NCI-H2196 treated with DMSO at 0.1 percent for 48 hours (cell line): ENCODE data around the gene KIF26B.

Source experiments
- DNase-seq: peaks from one replicate; lab custom pipeline; 2025; ENCODE audit not compliant: unreplicated experiment; lab: John Stamatoyannopoulos, UW

The KIF26B gene

DNA sequence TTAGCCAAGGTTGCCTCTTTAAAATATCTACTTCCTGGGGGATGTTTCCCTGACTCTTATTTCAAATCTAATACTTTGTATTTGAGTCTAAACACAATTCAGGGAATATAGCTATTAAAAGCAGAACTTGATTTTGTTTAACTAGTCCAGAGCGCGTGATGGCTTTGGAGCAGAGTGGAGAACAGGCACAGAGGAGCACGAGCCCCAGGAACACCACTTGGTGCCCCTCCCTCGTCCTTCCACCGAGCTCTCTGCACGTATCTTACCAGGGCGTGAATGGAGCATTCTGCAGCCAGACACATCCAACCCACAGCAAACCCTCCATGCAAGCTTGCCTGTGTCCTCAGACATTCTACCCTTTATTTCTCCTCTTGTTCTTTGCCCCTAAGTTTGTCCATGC, 14.1 kb downstream of the KIF26B start:
- no peak for DNase-seq

GRCh38 chr1:245169376-245169775, 14.6 kb downstream of the KIF26B start:
- DNase-seq: no peak

- no peak for DNase-seq
These were observed 17.2 kb downstream of the KIF26B start for GRCh38 chr1:245172026-245172425.

- DNase-seq: no peak
These were observed 18.0 kb downstream of the KIF26B start for GRCh38 chr1:245172829-245173228.

GRCh38 chr1:245173446-245174211, 18.8 kb downstream of the KIF26B start:
- DNase-seq: no peak

DNA sequence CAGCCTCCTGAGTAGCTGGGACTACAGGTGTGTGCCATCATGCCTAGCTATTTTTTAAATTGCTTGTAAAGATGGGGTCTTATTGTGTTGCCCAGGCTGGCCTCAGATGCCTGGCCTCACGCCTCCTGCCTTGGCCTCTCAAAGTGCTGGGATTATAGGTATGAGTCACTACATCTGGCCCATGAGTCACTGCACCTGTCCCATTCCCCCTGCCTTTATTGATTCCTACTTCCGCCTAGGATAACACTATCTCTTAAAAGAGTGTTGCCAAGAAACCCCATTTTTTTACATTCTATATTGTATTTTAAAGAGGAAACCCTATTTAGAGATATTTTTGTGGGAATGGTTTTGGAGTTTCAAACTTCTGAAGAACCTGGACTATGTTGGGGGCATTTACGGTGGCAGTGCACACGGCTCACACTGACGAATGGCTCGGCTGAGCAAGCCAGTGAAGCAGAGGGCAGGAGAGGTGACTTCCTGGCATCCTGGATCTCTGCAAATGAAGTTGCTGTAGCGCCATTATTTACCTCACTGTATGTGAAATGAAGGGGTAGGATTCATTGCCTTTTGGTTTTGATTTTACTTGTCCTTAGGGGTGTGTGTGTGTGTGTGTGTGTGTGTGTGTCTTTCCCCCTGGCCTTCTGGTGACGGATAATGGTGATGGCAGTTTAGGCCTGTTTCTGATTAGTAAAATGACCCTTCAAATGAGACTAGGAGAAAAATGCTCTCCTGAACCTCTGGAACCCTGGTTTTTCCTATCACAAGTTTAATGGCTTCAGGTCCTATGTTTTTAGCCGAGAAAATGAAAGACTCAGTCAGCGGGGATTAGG, 22.5 kb downstream of the KIF26B start:
- DNase-seq: no peak

DNA sequence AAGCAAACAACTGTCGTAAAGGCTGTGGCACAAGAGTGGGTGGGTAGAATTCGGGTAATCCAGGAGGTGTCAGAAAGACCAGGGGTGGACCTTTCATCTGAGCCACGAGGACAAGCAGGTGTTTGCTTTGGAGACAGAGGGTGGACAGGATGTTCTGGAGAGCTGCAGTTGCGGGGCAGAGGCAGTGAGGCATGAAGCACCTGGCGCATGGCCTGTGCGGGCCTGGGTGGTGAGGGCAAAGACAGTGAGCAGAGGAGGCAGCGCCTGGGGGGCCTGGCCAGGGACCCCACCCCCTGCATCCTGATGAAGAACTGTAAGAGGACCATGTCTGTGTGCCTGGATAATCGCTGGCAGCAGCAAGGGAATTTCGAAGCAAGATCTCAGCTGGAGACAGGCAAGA, 24.9 kb downstream of the KIF26B start:
- no peak for DNase-seq

GRCh38 chr1:245180496-245181157, 25.8 kb downstream of the KIF26B start:
- DNase-seq: no peak

- DNase-seq: no peak
These were observed 26.4 kb downstream of the KIF26B start for GRCh38 chr1:245181158-245181517.

DNA sequence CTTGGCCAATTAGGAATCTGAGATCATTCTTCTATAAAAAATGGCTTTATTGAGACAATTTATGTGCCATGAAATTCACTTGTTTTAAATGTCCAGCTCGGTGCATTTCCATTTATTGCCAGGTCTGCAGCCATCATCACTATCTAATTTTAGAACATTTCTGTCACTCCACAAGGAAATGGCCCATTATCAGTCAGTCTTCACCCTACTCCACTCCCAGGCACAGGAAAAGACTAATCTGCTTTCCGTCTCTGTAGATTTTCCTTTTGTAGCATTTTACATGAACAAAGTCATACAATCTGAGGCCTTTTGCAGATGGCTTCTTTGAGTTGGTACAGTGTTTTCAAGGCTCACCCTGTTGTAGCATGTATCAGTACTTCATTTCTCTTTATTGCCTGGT, 27.2 kb downstream of the KIF26B start:
- DNase-seq: no peak

GRCh38 chr1:245183429-245183828, 28.6 kb downstream of the KIF26B start:
- no peak for DNase-seq

DNA sequence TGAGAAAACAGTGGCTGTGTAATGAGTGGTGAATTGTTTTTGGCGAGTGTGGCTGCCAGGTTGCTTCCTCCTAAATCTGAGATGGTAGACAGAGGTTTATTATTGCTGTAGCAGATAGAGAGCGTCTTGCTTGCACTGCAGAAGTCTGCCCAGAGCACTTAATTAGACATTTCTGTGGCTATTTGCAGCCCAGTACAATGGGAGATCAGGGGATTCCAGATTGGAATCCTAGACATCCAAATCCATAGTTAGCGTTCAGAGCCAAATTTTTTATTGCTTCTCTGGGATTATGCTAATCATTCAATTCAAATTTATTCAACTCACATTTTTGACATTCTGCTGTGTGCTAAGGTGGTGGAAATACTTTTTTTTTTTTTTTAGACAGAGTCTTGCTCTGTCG, 30.0 kb downstream of the KIF26B start:
- no peak for DNase-seq

DNA sequence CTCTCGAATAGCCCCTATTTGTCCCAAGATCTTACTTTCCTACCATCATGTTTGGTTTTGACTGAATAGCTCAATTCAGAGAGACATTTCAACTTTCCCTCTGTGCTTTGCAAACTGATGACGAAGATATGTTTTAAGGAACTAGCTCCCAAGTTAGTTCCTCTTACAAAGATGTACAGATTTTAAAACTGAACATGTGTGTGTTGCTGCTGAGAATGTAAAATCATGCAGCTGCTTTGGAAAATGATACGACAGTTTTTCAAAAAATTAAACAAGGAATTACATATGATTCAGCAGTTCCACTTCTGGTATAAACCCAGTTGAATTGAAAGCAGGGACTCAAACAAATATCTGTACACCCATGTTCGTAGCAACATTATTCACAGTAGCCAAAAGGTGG, 33.6 kb downstream of the KIF26B start:
- DNase-seq: no peak

- no peak for DNase-seq
These were observed 40.6 kb downstream of the KIF26B start for GRCh38 chr1:245195398-245195797.

DNA sequence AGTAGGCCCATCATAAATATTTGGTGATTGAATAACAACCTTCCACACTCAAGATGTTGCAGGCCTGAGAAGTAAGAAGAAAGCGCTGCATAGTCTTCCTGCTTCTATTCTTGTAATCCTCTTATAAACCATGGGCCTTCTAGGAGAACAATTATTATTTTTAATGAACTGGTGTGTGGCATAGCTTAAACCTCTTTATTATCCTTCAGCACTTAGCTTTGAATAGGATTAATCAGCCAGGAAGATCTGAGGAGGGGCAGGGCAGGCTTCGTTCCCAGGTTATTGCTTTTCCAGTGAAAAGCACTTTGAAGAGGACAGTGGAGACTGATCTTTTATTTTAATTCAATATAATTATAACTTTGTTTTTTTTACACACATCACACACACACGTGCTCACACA, 42.3 kb downstream of the KIF26B start:
- no peak for DNase-seq

DNA sequence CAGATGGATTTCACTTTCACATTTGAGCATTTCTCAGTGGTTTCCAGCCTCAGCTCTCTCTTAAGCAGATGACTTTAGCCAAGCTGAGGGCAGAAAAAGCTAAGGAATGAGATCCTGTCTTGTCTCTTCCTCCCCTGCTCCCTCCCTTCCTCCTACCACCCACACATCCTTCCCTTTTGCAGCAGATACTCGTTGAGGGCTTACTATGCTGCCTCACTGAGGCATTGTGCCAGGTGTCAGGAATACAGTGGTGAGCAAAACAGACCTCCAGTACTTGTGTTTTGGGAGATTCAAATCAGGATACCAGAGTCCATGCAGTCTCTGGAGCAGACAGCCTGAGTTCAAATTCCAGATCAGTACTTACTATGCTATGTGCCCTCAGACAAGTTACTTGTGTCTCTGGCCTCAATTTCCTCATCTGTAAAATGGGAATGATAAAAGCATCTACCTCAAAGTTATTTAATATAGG, 43.2 kb downstream of the KIF26B start:
- DNase-seq: no peak

GRCh38 chr1:245198748-245199516, 44.1 kb downstream of the KIF26B start:
- DNase-seq: no peak

- no peak for DNase-seq
These were observed 45.4 kb downstream of the KIF26B start for GRCh38 chr1:245200146-245200545.

- DNase-seq: no peak
These were observed 46.4 kb downstream of the KIF26B start for GRCh38 chr1:245201201-245201600.

DNA sequence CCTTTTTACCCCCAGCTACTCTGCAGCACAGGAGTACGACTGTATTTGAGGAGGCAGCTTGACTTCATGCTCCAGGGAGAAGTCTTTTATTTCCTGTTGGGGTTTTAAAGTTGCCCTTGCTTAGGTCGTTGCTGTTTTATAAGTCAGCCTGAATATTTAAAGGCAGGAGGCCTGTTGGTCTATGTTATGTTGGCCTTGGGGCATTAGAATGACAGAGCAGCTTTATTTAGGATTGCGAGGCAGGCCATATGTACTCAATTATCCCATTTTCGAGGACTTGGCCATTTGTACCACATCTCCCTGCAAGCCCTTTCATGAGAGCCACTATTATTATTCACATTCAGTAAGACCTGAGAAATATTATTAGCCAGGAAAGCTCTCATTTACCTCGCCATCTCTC, 47.0 kb downstream of the KIF26B start:
- no peak for DNase-seq

DNA sequence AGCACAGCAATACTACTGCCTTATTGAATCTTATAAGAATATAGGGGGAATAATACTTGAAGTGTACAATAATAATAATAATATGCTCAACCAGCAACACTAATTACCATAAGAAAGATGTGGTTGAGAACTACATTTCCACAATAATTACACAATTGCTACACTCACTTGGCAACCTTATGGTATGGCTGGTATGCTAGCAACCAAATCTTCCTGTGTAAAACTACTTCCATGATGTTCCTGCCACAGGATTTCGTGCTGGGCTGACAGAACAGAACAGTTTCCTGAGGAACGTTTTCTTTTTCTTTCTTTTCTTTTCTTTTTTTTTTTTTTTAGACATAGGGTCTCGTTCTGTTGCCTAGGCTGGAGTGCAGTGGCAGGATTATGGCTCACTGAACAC, 50.6 kb downstream of the KIF26B start:
- DNase-seq: no peak
